NCI-H2171 (cell line): Measurements from ENCODE around the gene THEM4.
A peak's percentile ranks its signal among the peaks of the same experiment; 100 is the strongest.
"Not testable (repeated sequence)": the region's sequence is repeated elsewhere in the genome, so short reads cannot be mapped to it uniquely, and the experiment has no call there.

Experiments
- DNase-seq: peaks from one replicate; lab custom pipeline; 2025; lab: John Stamatoyannopoulos, UW

Gene THEM4

DNA sequence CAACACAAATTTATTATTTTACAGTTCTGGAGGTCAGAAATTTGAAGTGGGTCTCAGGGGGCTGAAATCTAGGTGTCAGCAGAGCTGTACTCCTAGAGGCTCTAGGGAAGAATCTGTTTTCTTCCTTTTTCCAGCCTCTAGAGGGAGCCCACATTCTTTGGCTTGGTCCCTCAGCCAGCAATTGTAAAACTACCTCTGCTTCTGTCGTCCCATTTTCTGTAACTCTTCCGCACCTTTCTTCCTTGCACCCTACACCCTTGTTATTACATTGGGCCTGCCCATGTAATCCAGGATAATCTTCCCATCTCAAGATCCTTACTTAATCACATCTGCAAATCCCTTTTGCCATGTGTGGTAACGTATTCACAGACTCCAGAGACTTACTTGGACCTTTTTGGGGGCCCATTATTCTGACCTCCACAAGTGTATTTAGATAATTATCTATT, 24.8 kb upstream of the THEM4 start:
- peak; percentile 11 for DNase-seq

DNA sequence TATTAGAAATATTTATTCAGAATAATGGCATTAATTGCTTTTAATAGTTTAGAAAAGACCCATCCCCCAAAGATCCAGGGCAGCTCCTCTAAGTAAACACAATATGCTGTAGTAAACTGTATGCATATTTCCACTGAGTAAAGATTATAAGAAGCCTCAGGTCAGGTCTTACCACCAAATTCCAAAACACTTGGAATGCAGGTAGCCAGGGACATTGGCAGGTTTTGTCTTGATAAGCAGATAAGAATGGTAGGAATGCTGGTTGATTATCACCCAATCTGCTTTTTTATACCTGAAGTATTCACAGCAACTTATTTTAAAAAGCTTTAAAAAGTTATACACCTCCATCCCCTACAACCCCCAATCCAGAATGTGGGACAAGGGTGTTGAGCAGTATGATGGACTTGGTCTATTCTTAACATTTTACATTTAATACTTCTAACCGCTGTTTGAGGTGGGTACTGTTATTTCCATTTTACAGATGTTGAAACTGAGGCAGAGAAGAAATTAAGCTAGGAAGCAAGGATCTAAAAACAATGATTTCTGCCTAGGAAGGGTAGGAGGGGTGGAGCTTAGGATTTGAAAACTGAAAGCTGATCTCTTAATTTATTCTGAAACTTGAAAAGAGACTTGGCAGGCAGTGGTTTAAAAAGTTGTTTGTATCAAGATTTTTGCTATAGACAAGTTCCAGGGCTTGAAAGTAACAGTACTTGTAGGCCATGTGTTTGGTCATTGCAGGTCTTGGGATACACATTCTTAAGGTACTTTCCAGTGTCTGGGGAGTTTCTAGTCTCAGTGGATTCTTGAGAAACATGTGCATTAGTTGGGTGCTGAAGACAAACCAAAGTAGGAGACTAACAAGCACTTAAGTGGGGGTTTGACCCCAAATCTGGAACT, 15.6 kb upstream of the THEM4 start:
- DNase-seq: no peak

DNA sequence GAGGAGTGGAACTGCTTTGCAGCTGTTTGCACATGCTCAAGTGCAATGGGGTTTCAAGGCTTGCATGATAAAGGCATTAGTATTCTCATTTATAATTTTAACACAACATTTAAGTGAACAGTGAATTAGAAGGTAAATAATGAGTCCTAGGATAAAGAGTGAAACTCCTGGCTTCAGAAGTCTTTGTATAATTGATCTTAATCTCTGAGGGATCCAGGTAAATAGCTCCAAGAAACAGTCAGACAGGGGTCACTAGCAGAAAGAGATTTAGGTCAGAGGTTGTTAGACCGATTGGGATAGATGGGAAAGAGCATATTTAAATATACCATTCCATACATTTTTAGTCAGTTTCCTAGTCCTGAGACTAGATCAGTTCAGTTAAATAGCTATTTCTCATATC, 14.1 kb upstream of the THEM4 start:
- no peak for DNase-seq

DNA sequence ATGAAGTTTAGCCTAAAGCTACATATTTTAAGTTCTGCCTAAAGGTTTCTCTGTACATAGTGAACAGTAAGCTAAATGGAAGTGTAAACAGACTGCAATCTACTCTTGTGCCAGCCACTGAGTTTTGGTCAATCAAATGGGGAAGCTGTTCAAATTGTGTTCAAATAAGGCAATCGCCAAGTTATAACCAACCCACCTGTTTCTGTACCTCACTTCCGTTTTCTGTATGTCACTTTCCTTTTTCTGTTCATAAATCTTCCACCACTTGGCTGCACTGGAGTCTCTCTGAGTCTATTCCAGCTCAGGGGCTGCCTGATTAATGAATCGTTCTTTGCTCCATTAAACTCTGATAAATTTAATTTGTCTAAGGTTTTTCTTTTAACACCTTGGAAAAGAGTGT, 10.8 kb upstream of the THEM4 start:
- no peak for DNase-seq

DNA sequence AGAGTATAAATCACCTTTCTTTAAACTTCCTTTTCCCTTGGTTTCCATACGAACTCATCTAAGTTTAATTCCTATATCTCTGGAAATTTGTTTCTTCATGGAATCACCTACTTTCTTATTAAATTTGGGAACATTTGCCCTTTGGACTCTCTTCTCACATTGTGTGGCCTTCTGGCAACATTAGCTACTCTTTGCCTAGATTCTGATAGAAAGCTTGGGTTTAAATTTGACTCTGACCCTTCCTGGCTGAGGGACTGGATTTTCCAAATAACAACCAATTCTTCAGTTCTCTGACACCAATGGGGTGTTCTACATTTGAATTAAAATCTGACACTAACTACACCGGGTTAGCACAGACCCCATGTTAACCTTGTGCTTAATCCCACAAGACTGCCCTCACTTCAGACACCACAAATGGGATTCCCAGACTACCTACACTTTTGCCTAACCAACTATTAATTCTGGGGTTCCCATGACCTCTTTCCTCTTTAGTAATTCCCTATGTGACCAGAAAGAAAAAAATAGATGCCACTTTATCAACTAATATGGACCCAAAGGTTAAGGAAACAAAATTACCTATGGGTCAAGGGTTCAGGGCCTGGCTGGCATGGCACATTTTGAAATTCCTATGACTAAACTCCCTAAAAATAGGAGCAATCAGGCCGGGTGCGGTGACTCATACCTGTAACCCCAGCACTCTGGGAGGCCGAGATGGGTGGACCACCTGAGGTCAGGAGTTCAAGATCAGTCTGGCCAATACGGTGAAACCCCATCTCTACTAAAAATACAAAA, 9.7 kb upstream of the THEM4 start:
- no peak for DNase-seq

DNA sequence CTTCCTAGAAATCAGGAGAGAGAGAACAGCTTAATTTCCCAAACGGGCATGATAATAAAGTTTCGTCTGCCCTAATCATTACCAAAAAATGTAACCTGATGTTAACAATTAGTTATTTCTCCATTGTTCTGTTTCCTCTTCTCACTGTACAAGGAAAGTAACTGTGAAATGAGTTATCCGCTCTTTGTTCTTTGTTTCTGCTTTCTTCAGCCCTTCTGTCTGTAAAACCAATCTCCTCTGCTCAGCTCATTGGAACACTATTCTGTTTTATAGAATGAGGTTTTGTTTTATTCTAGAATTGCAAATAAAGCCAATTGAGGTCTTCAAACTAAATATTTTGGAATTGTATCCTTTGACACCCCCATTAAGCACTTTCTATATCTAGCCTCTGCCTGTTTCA, 8.8 kb upstream of the THEM4 start:
- DNase-seq: no peak

DNA sequence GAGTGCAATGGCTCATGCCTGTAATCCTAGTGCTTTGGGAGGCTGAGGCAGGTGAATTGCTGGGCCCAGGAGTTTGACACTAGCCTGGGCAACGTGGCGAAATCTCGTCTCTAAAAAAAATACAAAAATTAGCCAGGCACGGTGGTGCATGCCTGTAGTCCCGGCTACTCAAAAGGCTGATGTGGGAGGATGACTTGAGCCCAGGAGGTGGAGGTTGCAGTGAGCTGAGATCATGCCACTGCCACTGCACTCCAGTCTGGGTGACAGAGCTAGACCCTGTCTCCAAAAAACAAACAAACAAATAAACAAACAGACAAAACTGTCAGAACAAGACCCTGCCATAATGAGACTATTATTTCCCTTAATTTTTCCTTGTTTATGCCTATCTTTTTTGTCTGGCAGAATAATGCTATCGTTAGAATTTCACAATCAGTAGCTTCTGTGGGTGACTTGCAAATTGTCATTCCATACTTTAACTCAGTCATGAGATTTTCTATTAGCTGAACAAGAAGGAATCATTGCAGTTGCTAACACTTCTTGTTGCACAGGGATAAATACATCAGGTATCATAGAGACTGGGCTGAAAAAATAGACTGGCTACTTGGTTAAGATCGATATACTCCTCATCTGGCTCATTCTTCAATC, 7.5 kb upstream of the THEM4 start:
- no peak for DNase-seq

DNA sequence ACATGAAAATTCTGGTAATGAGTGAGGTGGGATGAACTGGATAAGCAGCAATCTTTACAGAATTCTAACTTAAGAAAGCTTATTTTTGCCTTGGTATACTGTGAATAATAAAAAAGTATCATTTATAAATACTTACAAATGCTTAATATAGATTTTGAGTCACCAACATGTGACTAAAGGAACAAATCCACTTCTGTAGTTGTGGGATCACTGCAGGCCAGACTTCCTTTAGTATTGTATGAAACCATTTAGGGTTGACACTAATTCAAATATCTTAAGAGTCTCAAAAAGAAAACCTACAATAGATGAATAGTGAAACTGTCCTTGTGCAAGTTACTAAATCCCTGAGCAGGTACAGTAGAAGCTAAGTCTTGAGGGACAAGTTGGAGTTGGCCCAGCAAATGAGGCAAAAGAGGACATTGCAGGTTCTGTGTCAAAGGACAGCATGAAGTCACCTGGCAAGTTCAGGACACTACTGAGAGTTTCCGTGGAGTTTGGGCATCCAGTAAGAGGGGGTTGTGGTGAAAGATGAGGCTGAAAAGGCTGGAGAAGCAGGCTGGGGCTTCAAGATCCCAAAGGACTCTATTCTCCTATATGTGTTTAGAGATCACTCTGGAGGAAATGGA, 5.9 kb upstream of the THEM4 start:
- no peak for DNase-seq

DNA sequence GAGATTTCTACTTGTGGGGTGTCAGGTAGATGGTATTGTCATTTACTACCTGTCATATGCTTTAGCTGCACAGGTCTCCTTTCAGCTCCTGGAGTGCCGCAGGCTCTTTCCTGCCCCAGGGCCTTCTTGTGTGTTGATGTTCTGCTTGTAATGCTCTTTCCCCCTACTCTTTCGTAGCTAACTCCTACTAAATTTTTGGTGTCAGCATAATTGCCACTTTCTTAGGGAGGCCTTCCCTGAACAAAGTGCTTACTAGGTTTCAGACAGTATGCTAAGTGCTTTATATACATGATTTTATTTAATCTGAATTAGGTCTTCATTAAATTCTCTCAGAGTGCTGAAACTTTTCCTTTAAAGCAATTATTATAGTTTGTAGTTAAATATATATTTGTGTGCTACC, 4.8 kb upstream of the THEM4 start:
- DNase-seq: no peak

DNA sequence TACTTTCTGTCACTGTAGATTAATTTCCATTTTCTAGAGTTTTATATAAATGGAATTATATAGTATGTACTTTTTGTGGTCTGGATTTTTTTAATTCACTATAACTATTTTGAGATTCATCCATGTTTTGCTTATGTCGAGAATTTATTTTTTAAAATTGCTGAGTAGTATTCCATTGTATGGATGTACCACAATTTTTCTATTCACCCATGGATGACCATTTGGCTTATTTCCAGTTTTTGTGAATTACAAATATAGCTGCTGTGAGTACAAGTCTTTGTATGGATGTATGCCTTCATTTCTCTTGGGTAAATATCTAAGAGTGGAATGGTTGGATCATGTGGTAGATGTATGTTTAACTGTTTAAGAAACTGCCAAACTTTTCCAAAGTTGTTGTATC, 3.7 kb upstream of the THEM4 start:
- DNase-seq: no peak

DNA sequence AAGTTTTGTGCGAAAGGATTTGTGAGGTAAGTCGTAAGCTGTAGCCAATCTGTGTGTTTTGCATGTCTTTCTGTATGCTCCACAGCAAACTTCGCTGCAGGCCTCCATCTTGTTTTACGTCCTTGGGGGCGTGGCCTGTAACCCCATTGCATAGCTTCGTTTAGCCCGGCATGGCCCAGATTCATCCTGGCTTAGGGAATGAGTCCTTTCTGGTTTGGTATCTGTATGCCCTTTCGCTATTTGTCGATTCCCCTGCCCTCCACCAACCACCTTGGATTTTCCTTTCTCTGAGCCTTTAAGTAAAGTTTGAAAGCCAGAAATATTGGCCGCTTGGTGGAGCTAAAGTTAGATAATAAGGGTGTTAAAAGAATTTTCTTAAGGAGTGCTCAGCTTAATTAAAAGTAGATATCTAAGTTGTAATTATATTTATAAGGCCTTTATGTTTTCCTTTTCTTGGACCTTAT, 1.1 kb downstream of the THEM4 start:
- no peak for DNase-seq

DNA sequence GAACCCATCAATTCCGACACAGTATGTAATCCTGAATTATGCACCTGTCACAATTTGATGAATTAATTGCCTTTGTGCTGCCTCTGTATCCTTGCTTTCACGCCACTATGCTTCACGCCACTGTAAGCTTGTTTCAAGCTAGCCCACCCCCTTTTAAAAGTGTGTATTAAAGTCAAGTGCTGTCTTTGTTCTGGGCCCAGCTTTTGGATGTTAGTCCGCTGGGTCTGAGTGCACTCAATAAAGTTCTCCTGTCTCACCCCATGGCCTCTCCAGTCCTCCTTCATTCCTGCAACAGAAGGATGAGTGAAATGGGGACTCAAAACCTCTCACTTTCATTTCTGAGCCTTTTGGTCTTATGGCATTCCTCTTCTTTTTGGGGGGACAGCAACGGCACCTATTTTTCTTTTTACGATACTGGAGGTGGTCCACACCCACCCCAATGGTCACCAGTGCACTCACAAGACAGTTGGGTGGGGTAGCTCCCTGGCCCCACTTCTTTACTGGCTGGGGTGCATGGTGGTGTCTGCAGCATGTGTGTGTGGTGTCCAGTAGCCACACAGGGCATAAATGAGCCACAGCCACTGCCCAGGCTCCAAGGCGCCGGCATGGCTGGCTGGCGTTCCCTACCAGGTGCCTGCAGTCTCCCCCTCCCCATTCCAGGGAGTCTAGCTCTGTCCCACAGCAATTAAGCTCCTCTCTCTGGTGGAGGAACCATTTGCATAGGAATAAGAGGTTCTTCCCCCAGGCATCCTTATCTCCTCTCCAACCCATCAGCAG, 1.8 kb downstream of the THEM4 start:
- no peak for DNase-seq

DNA sequence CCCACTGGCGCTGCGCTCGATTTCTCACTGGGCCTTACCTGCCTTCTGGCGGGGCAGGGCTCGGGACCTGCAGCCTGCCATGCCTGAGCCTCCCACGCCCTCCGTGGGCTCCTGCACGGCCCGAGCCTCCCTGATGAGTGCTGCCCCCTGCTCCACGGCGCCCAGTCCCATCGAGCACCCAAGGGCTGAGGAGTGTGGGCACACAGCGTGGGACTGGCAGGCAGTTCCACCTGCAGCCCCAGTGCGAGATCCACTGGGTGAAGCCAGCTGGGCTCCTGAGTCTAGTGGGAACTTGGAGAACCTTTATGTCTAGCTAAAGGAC, 3.0 kb downstream of the THEM4 start:
- DNase-seq: not testable (repeated sequence)

DNA sequence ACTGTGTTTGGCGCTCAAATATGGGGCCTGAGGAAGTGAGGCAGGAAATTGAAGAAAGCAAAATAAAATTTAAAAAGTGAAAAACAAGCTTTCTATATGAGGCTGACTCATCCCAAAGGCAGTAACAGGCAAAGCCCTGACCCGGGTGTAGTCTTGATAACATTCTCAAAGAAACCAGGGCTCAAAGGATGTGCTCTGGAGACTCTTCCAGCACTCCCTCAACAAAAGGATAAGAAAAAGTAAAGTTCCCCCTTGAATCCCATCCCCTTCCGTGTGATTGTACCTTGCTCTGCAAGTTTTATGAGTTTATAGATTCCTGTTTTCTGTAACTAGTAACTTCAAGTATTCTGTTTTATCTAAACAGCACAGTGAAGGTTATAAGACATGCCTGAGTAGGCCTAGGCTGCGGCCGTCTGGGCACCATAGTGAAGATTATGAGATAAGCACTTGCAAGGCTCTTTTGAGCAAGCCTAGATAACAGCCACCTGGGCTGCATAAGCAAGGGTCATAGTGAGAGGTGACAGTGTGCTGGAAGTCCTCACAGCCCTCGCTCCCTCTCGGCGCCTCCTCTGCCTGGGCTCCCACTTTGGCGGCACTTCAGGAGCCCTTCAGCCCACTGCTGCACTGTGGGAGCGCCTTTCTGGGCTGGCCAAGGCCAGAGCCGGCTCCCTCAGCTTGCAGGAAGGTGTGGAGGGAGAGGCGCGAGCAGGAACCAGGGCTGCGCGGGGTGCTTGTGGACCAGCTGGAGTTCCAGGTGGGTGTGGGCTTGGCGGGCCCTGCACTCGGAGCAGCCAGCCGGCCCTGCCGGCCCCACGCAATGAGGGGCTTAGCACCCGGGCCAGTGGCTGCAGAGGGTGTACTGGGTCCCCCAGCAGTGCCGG, 3.6 kb downstream of the THEM4 start:
- not testable (repeated sequence) for DNase-seq

DNA sequence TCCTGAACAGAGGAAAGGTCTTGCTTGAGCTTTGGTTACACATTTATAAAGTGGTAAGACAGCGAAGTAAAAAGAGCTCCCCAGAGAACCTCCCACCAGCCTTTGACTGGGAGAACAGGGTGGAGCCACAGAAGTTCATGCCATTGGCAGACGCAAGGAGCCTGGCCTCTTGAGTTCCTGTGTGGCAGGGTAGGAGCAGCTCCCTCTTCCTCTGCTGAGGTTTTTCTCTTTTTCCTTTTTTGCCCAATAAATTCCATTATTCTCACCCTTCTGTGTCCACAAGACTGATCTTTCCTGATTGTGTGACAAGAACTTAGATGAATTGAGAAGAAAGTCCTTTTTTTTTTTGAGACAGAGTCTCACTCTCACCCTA, 4.3 kb downstream of the THEM4 start:
- DNase-seq: no peak

DNA sequence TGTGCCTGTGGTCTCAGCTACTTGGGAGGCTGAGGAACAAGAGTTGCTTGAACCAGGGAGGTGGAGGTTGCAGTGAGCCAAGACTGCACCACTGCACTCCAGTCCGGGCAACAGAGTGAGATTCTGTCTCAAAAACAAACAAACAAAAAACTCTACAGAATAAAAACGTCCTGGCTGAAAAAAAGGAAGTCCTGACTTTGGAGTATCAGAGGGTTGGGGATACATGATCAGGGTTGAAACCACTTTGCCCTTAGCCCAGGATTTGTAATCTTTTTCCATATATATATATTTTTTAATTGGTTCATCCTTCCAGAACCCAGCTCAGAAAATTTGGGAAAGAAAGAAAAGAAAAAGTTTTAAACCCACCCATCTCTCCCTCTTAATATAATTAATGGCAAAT, 6.5 kb downstream of the THEM4 start:
- DNase-seq: no peak

DNA sequence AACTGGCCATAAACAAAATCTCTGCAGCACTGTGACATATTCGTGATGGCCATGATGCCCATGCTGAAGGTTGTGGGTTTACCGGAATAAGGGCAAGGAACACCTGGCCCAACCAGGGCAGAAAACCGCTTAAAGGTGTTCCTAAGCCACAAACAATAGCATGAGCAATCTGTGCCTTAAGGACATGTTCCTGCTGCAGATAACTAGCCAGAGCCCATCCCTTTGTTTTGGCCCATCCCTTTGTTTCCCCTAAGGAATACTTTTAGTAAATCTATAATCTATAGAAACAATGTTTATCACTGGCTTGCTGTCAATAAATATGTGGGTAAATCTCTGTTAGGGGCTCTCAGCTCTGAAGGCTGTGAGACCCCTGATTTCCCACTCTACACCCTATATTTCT, 8.5 kb downstream of the THEM4 start:
- DNase-seq: not testable (repeated sequence)

DNA sequence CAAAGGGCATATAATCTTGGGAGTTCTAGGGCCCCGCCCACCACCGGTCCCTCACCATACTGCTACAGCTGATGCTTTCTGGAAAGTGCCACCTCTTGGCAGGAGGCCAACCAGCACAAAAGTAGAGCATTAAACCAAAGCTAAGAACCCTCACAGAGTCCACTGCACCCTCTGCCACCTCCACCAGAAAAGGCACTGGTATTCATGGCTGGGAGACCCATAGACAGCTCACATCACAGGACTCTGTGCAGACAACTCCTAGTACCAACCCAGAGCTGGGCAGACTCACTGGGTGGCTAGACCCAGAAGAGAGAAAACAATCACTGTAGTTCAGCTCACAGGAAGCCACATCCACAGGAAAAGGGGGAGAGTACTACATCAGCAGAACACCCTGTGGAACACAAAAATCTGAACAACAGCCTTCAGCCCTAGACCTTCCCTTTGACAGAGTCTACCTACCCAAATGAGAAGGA, 10.8 kb downstream of the THEM4 start:
- DNase-seq: no peak

DNA sequence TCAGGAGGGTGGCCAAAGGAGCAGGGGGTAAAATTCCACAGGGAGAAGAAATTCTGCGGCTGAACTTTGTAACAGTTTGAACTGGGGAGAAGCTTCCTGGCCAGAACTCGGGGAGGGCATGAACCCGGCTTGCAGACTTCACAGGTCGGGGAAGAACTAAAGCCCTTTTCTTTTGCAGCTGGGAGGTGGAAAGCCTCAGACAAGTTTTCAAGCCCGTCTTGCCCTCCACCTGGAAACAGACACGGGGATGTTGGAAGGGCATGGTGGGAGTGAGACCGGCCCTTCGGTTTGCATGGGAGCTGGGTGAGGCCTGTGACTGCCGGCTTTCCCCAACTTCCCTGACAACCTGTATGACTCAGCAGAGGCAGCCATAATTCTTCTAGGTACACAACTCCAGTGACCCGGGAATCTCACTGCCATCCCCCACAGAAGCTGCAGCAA, 11.3 kb downstream of the THEM4 start:
- DNase-seq: no peak

DNA sequence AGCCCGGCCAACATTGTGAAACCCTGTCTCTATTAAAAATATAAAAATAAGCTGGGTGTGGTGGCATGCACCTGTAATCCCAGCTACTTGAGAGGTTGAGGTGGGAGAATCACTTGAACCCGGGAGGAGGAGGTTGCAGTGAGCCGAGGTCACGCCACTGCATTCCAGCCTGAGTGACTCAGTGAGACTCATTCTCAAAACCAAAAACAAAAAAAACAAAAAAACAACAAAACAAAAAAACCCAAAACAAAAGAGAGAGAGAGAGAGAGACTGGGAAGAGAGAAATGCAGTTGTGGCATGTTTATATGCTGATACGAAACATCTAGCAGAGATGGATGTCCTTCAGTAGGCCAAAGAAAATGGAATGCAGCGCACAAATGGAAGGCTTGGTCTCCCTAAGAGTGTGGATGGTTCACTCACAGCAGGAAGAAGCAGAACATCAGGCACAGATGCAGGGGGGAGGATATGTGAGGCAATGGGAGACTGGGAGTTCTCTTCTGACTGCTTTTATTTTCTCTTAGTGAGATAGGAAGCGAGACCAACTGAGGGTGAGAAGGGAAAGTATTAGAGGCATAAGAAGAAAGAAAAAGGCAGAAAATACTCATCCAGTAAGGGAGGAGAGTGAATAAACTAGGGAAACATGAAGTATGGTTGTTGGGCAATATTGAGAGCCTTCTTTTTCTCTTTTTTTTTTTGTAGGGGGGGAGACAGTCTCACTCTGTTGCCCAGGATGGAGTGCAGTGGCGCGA, 16.0 kb downstream of the THEM4 start:
- no peak for DNase-seq
